ENCODE data around the gene CENPL. TPM values are rescaled to one million over a fixed set of nuclear protein-coding genes. Genes with fewer than 3 reads are reported as not detected.
A peak's percentile ranks its signal among the peaks of the same experiment; 100 is the strongest.

The CENPL gene
- total and polyA plus RNA-seq, 9 of the 15 experiments (the other 6 are each of a cell fraction or from before 2014, with no cell fraction given) = 33.0 to 52.7 (median 39.7) TPM

GRCh38 chr1:173867141-173867752 lies 42.6 kb upstream of the CENPL start (continued):
- TF ChIP-seq NR3C1 (CRISPR knock-in tag; IDR thresholded peaks at IDR 0.05) = peak; percentile 78; the same call in 1 of the 2 replicates
- 0 out of 2 replicates have a peak, but pooled peaks have one; percentile 28 for TF ChIP-seq HDGF (IDR thresholded peaks at IDR 0.05)
- 0 out of 2 replicates have a peak, but pooled peaks have one; percentile 80 for TF ChIP-seq THRAP3 (IDR thresholded peaks at IDR 0.05; ENCODE audit: borderline replicate concordance)
- no peak for TF ChIP-seq FOXJ3 (CRISPR knock-in tag; IDR thresholded peaks at IDR 0.05)
- TF ChIP-seq NR2C1 (IDR thresholded peaks at IDR 0.05) = no peak
- TF ChIP-seq NR2C1 (tag; IDR thresholded peaks at IDR 0.05) = no peak
- 0 out of 2 replicates have a peak, but pooled peaks have one; percentile 18 for TF ChIP-seq PTBP1 (IDR thresholded peaks at IDR 0.05; ENCODE audit: low read depth, low read length)
- TF ChIP-seq ZNF408 (CRISPR knock-in tag; IDR thresholded peaks at IDR 0.05; ENCODE audit: low read depth) = no peak
- peak in 1 of 2 experiments; percentile 93; a peak in 2 of 4 replicates for TF ChIP-seq TEAD1 (CRISPR knock-in tag; IDR thresholded peaks at IDR 0.05)
- TF ChIP-seq RBM25 (IDR thresholded peaks at IDR 0.05; ENCODE audit: low read depth, low read length, severe bottlenecking) = peak; percentile 42
- no peak for TF ChIP-seq ARID3B (CRISPR knock-in tag; IDR thresholded peaks at IDR 0.05; ENCODE audit: borderline replicate concordance)
- TF ChIP-seq ZNF644 (tag; IDR thresholded peaks at IDR 0.05; ENCODE audit: low read depth) = peak; percentile 53; the same call in 1 of the 2 replicates
- 0 out of 2 replicates have a peak, but pooled peaks have one; percentile 10 for TF ChIP-seq HDAC2 (IDR thresholded peaks at IDR 0.05)
- no peak for TF ChIP-seq ZZZ3 (IDR thresholded peaks at IDR 0.05)
- TF ChIP-seq SRSF7 (optimal IDR thresholded peaks at IDR 0.05; ENCODE audit: low read depth, low read length) = no peak
- no peak for TF ChIP-seq NRF1 (conservative IDR thresholded peaks at IDR 0.05 in 1 of 2, IDR thresholded peaks at IDR 0.05 in 1 of 2)
- TF ChIP-seq ATF6 (CRISPR knock-in tag; IDR thresholded peaks at IDR 0.05) = no peak; the same call in 1 of the 2 replicates
- no peak for TF ChIP-seq PCBP1 (IDR thresholded peaks at IDR 0.05; ENCODE audit: low read depth, low read length, poor library complexity, severe bottlenecking)
- no peak for TF ChIP-seq TARDBP (IDR thresholded peaks at IDR 0.05)
- no peak for TF ChIP-seq ZNF165 (CRISPR knock-in tag; IDR thresholded peaks at IDR 0.05; ENCODE audit: borderline replicate concordance)
- no peak for TF ChIP-seq EWSR1 (IDR thresholded peaks at IDR 0.05; ENCODE audit: borderline replicate concordance, low read depth, partially characterized antibody)
- TF ChIP-seq KAT7 (CRISPR knock-in tag; IDR thresholded peaks at IDR 0.05; ENCODE audit: borderline replicate concordance) = peak; percentile 91; the same call in 1 of the 2 replicates
- no peak for TF ChIP-seq CCNT2 (IDR thresholded peaks at IDR 0.05; ENCODE audit: borderline replicate concordance, extremely low read depth, insufficient read length, low read depth, low read length)
- 0 out of 2 replicates have a peak, but pooled peaks have one; percentile 15 for TF ChIP-seq ZNF431 (CRISPR knock-in tag; IDR thresholded peaks at IDR 0.05)
- no peak for TF ChIP-seq MECOM (CRISPR knock-in tag; IDR thresholded peaks at IDR 0.05)
